ENCODE results near the gene C20orf173. TPM values are rescaled to one million over a fixed set of nuclear protein-coding genes. Genes with fewer than 3 reads are reported as not detected.

The C20orf173 gene
- total RNA-seq, 1 donor = not detected

DNA sequence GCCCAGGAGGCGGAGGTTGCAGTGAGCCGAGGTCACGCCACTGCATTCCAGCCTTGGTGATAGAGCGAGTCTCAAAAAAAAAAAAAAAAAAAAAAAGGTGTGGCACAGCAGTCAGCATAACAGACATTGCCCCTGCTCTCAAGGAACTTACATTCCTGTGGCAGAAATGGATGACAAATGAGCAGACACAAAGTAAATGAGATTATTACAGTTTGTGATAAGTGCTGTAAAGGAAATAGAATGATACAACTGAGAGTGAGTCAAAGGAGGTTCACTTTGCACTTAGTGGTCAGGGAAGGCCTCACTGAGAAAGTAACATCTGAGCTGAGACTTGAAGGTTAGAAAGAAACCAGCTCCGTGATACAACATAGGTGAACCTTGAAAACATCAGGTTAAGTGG is 37.6 kb downstream of the C20orf173 start:
- H3K4me2 ChIP-seq (ENCODE audit: insufficient read depth, low read length) = no peak overlapping the region
- H3K4me3 ChIP-seq (ENCODE audit: insufficient read depth, low read length) = no peak overlapping the region
- TF ChIP-seq, protein P1, sequence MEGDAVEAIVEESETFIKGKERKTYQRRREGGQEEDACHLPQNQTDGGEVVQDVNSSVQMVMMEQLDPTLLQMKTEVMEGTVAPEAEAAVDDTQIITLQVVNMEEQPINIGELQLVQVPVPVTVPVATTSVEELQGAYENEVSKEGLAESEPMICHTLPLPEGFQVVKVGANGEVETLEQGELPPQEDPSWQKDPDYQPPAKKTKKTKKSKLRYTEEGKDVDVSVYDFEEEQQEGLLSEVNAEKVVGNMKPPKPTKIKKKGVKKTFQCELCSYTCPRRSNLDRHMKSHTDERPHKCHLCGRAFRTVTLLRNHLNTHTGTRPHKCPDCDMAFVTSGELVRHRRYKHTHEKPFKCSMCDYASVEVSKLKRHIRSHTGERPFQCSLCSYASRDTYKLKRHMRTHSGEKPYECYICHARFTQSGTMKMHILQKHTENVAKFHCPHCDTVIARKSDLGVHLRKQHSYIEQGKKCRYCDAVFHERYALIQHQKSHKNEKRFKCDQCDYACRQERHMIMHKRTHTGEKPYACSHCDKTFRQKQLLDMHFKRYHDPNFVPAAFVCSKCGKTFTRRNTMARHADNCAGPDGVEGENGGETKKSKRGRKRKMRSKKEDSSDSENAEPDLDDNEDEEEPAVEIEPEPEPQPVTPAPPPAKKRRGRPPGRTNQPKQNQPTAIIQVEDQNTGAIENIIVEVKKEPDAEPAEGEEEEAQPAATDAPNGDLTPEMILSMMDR (IDR thresholded peaks at IDR 0.05; ENCODE audit: extremely low read depth, low read depth, low read length) = no peak
- no peaks in the 10 kb centered on the region for H3K9me3 ChIP-seq (ENCODE audit: low read depth, low read length)
- H4K20me1 ChIP-seq (ENCODE audit: insufficient read depth, low read length) = no peaks in the 10 kb centered on the region
- H3K4me1 ChIP-seq (ENCODE audit: insufficient read depth, low read length) = no peaks in the 10 kb centered on the region
- H3K36me3 ChIP-seq (ENCODE audit: insufficient read depth, low read length) = peaks cover 73% of the 10 kb centered on the region
- no peak for DNase-seq (ENCODE audit: insufficient read length, low spot score, missing footprints)
- H3K27ac ChIP-seq (ENCODE audit: low read depth, low read length) = no peak overlapping the region
- H3K79me2 ChIP-seq (ENCODE audit: insufficient read depth, low read length) = no peaks in the 10 kb centered on the region
- no peak overlapping the region for H2AFZ ChIP-seq (ENCODE audit: low read length)
- H3K27me3 ChIP-seq (ENCODE audit: insufficient read depth, low read length) = no peaks in the 10 kb centered on the region

DNA sequence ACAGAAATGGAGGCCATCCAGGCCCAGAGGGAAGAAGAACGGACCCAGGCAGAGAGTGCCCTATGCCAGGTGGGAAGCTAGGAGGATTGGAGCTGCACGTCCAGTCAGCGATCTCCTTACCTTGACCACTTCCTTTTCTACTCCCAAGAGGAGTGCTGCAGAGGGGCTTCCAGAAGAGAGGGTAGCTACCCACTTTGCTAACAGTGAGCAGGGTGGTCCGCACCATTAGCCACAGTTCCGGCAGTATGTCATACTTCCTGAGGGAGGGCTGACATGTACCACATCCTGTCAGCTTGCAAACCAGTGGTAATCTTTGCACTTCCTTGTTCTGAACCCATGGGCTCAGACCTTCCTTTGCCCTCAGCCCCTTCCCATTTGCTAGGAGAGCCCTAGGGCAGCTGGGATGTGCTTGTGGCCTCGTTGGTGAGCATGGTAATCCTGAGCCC is 38.7 kb downstream of the C20orf173 start:
- no peaks in the 10 kb centered on the region for H3K79me2 ChIP-seq (ENCODE audit: insufficient read depth, low read length)
- no peak overlapping the region for H3K4me3 ChIP-seq (ENCODE audit: insufficient read depth, low read length)
- DNase-seq (ENCODE audit: insufficient read length, low spot score, missing footprints) = no peak
- no peaks in the 10 kb centered on the region for H3K4me1 ChIP-seq (ENCODE audit: insufficient read depth, low read length)
- peaks cover 63% of the 10 kb centered on the region for H3K36me3 ChIP-seq (ENCODE audit: insufficient read depth, low read length)
- no peaks in the 10 kb centered on the region for H4K20me1 ChIP-seq (ENCODE audit: insufficient read depth, low read length)
- no peak overlapping the region for H2AFZ ChIP-seq (ENCODE audit: low read length)
- no peaks in the 10 kb centered on the region for H3K27me3 ChIP-seq (ENCODE audit: insufficient read depth, low read length)
- H3K27ac ChIP-seq (ENCODE audit: low read depth, low read length) = no peak overlapping the region
- H3K9me3 ChIP-seq (ENCODE audit: low read depth, low read length) = no peaks in the 10 kb centered on the region
- no peak overlapping the region for H3K4me2 ChIP-seq (ENCODE audit: insufficient read depth, low read length)
- TF ChIP-seq, protein P1 (IDR thresholded peaks at IDR 0.05; ENCODE audit: extremely low read depth, low read depth, low read length) = no peak

DNA sequence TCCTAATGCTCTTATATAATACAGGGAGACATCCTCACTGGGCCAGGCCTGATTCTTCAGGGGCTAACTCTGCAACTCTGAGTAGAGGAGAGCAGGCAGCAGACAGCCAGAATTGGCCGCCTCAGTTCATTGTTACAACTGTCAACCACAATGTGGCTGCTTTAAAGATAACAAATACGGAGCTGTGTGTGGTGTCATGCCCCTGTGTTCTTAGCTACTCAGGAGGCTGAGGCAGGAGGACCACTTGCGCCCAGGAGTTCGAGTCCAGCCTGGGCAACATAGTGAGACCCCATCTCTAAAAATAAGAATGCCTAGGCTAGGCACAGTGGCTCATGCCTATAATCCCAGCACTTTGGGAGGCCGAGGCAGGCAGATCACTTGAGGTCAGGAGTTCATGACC is 39.7 kb downstream of the C20orf173 start:
- Histone ChIP-seq H4K20me1 (ENCODE audit: insufficient read depth, low read length) (no peaks in the 10 kb centered on the region), H3K79me2 (ENCODE audit: insufficient read depth, low read length) (no peaks in the 10 kb centered on the region), H3K4me3 (ENCODE audit: insufficient read depth, low read length) (no peak overlapping the region), H3K27me3 (ENCODE audit: insufficient read depth, low read length) (no peaks in the 10 kb centered on the region), H3K9me3 (ENCODE audit: low read depth, low read length) (no peaks in the 10 kb centered on the region), H3K4me2 (ENCODE audit: insufficient read depth, low read length) (no peak overlapping the region), H3K36me3 (ENCODE audit: insufficient read depth, low read length) (peaks cover 54% of the 10 kb centered on the region), H3K4me1 (ENCODE audit: insufficient read depth, low read length) (no peaks in the 10 kb centered on the region), H2AFZ (ENCODE audit: low read length) (no peak overlapping the region), H3K27ac (ENCODE audit: low read depth, low read length) (no peak overlapping the region)
- no peak for DNase-seq (ENCODE audit: insufficient read length, low spot score, missing footprints)
- TF ChIP-seq, protein P1 (IDR thresholded peaks at IDR 0.05; ENCODE audit: extremely low read depth, low read depth, low read length) = no peak

DNA sequence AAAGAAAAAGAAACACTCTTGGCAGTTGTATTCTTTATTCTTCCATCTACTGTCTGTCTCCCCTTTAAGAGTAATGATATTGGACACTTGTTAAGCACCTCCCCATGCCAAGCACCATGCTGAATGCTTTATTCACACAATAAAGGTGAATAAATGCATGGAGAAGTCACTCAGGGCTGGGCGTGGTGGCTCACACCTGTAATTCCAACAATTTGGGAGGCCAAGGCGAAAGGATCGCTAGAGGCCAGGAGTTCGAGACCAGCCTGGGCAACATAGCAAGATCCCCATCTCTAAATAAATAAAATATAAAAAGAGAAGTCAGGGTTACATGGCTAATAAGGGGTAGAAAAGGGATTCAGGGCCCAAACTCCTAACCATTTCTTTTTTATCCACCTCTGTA is 42.0 kb downstream of the C20orf173 start:
- Histone ChIP-seq H3K79me2 (ENCODE audit: insufficient read depth, low read length) (no peaks in the 10 kb centered on the region), H2AFZ (ENCODE audit: low read length) (no peak overlapping the region), H3K4me2 (ENCODE audit: insufficient read depth, low read length) (no peak overlapping the region), H3K27ac (ENCODE audit: low read depth, low read length) (no peak overlapping the region), H3K36me3 (ENCODE audit: insufficient read depth, low read length) (peaks cover 49% of the 10 kb centered on the region), H4K20me1 (ENCODE audit: insufficient read depth, low read length) (no peaks in the 10 kb centered on the region), H3K9me3 (ENCODE audit: low read depth, low read length) (no peaks in the 10 kb centered on the region), H3K4me1 (ENCODE audit: insufficient read depth, low read length) (no peaks in the 10 kb centered on the region), H3K27me3 (ENCODE audit: insufficient read depth, low read length) (no peaks in the 10 kb centered on the region), H3K4me3 (ENCODE audit: insufficient read depth, low read length) (no peak overlapping the region)
- no peak for DNase-seq (ENCODE audit: insufficient read length, low spot score, missing footprints)
- TF ChIP-seq, protein P1 (IDR thresholded peaks at IDR 0.05; ENCODE audit: extremely low read depth, low read depth, low read length) = no peak

All from osteoblast (primary cell).